HPDE6-E6E7 (cell line): ENCODE data around the gene KLF6.
A peak's percentile ranks its signal among the peaks of the same experiment; 100 is the strongest.

Source experiments
- DNase-seq: peaks from one replicate; pipeline ENCODE4 v3.0.0; 2011; ENCODE audit warnings: missing footprints; ENCODE audit errors: extremely low spot score

The KLF6 gene

GRCh38 chr10:3787816-3788215, 2.8 kb upstream of the KLF6 start:
- no peak for DNase-seq

GRCh38 chr10:3787016-3787400, 2.0 kb upstream of the KLF6 start:
- no peak for DNase-seq

GRCh38 chr10:3786295-3787015, 1.4 kb upstream of the KLF6 start:
- no peak for DNase-seq

- DNase-seq = no peak
Observed at GRCh38 chr10:3785851-3786271, 852 bp upstream of the KLF6 start.

- DNase-seq = peak; percentile 76
Observed at GRCh38 chr10:3785251-3785850, 342 bp upstream of the KLF6 start.

GRCh38 chr10:3783682-3784432, 1.2 kb downstream of the KLF6 start:
- no peak for DNase-seq

- DNase-seq = no peak
Observed at GRCh38 chr10:3783316-3783681, 1.7 kb downstream of the KLF6 start.

- no peak for DNase-seq
Observed at GRCh38 chr10:3782451-3783315, 2.3 kb downstream of the KLF6 start.

GRCh38 chr10:3782146-3782450, 2.9 kb downstream of the KLF6 start:
- no peak for DNase-seq

- DNase-seq = no peak
Observed at GRCh38 chr10:3781468-3782145, 3.4 kb downstream of the KLF6 start.

- no peak for DNase-seq
Observed at GRCh38 chr10:3780771-3781467, 4.1 kb downstream of the KLF6 start.

GRCh38 chr10:3780021-3780770, 4.8 kb downstream of the KLF6 start:
- no peak for DNase-seq

- DNase-seq = no peak
Observed at GRCh38 chr10:3779158-3779741, 5.8 kb downstream of the KLF6 start.

GRCh38 chr10:3778692-3779157, 6.3 kb downstream of the KLF6 start:
- DNase-seq = no peak

- DNase-seq = no peak
Observed at GRCh38 chr10:3777981-3778691, 6.9 kb downstream of the KLF6 start.

- DNase-seq = no peak
Observed at GRCh38 chr10:3776796-3777571, 8.0 kb downstream of the KLF6 start.

GRCh38 chr10:3775696-3776551, 9.1 kb downstream of the KLF6 start:
- no peak for DNase-seq
